Mucosa of stomach (tissue), 1 donor: ENCODE data around the gene FPGS.
"Not testable (repeated sequence)": the region's sequence is repeated elsewhere in the genome, so short reads cannot be mapped to it uniquely, and the experiment has no call there.

Experiments used
- H3K27me3 ChIP-seq: one replicate; pipeline ENCODE4 v1.7.0; 2013; ENCODE audit warnings: mild to moderate bottlenecking, low read length; ENCODE audit not compliant: control insufficient read depth, insufficient read depth
- H3K36me3 ChIP-seq: one replicate; pipeline ENCODE4 v1.7.0; 2013; ENCODE audit warnings: low read length; ENCODE audit not compliant: control insufficient read depth, insufficient read depth
- H3K4me1 ChIP-seq: one replicate; pipeline ENCODE4 v1.7.0; 2013; ENCODE audit warnings: mild to moderate bottlenecking, low read length; ENCODE audit not compliant: control insufficient read depth, insufficient read depth
- H3K4me3 ChIP-seq: one replicate; pipeline ENCODE4 v1.7.0; 2013; ENCODE audit warnings: low read length
- H3K9ac ChIP-seq: one replicate; pipeline ENCODE4 v1.7.0; 2013; ENCODE audit warnings: mild to moderate bottlenecking, low read length, moderate library complexity
- H3K9me3 ChIP-seq: one replicate; pipeline ENCODE4 v1.7.0; 2013; ENCODE audit warnings: mild to moderate bottlenecking, low read length, moderate library complexity; ENCODE audit not compliant: control insufficient read depth
- donor health status: Pancreatic carcinoma.

The FPGS gene, protein sequence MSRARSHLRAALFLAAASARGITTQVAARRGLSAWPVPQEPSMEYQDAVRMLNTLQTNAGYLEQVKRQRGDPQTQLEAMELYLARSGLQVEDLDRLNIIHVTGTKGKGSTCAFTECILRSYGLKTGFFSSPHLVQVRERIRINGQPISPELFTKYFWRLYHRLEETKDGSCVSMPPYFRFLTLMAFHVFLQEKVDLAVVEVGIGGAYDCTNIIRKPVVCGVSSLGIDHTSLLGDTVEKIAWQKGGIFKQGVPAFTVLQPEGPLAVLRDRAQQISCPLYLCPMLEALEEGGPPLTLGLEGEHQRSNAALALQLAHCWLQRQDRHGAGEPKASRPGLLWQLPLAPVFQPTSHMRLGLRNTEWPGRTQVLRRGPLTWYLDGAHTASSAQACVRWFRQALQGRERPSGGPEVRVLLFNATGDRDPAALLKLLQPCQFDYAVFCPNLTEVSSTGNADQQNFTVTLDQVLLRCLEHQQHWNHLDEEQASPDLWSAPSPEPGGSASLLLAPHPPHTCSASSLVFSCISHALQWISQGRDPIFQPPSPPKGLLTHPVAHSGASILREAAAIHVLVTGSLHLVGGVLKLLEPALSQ

GRCh38 chr9:127802576-127803443 is at the start of gene FPGS:
FPGS (plus strand) TSS chr9:127802882; CDS start chr9:127802925, 43 bp downstream.
- Histone ChIP-seq H3K36me3 (no peaks in the 10 kb centered on the region), H3K27me3 (no peaks in the 10 kb centered on the region), H3K4me1 (peaks cover 32% of the 10 kb centered on the region), H3K4me3 (peak within 1 kb of the TSS; percentile 48), H3K9me3 (no peaks in the 10 kb centered on the region), H3K9ac (peak within 1 kb of the TSS; percentile 85)

DNA sequence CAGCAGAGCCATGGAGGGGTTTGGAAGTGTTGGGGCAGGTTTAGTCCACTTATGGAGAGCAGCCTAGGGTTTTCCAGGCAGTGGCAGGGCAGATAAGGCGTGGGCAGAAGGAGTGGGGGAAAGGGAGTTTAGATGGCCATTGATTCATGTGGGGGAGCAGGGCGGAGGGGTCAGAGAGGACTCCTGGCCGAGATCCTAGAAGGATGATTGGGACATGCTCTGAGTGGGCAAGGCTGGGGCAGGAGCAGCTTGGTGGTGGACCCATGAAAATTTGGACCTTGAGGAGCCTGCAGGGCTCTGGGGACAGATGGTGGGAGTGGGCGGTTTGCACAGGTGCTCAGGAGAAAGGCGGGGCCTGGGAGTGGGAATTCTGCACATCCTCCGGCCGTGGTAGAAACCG is 49.5 kb upstream of the FPGS start:
- Histone ChIP-seq H3K4me3 (no peak overlapping the region), H3K27me3 (peaks cover 37% of the 10 kb centered on the region), H3K9me3 (no peaks in the 10 kb centered on the region), H3K36me3 (no peaks in the 10 kb centered on the region), H3K4me1 (no peaks in the 10 kb centered on the region), H3K9ac (no peak overlapping the region)

DNA sequence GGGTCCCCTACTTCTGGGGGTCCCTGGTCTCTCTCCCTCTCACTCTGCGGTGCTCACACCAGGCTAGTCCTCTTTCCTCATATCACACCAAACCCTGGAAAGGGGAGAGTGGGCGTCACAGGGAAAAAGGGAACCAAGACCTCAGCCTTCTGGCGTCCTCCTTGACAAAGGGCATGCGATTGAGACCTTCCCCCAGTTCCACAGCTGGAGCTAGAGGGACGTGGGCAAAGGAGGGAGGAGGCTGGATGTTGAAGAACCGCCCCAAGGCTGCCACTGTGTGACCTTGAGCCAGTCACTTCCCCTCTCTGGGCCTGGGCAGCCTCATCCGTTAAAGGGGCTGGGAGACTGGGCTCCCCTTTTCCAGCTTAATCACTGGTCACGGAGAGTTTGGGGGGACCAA is 49.1 kb upstream of the FPGS start:
- H3K9ac ChIP-seq: no peak overlapping the region
- H3K9me3 ChIP-seq: no peaks in the 10 kb centered on the region
- H3K4me3 ChIP-seq: no peak overlapping the region
- peaks cover 37% of the 10 kb centered on the region for H3K27me3 ChIP-seq
- no peaks in the 10 kb centered on the region for H3K36me3 ChIP-seq
- H3K4me1 ChIP-seq: no peaks in the 10 kb centered on the region

DNA sequence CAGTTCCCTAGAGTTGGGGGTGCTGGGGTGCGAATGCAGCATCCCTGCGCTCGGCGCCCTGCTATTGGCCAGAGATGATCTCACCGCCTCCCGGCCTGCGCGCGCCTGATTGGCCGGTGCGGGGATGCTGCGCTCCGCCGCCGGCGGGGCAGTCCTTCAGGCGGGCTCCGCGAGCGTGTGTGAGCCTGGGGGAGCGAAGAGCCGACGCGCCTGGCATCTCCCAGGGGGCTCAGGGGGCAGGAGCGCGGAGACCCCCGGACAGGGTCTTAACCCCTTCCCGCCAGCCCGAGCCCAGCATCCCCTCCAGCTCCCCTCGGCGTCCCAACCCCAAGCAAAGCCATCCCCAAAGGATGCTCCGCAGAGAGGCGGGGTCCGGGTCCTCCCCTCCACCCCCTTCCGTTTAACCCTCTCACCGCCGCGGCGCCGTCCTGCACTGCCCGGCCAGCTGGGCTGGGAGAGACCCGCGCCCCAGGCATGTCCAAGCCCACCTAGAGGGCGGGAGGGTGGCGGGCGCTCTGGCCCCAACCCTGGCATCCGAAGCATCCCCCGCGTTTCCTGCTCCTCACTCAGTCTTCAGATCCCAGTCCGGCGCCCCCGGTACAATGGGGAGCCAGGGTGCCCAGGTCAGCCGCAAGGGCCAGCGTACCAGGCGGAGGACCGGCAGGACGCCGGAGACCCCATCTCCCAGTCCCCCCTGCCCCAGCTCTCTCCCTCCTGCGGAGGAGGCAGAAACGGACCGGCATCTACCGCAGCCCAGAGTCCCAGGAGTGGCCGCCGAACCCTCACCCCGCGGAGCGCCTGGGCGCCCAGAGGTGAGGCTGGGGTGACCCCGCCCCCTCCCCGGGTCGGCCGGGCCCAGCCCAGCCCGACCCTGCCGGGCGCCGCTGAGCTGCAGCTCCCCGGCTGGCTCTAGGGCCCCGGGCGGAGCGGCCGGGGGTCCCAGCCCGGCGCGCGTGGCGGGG is 48.3 kb upstream of the FPGS start:
- H3K4me1 ChIP-seq: no peaks in the 10 kb centered on the region
- H3K9me3 ChIP-seq: no peaks in the 10 kb centered on the region
- no peak overlapping the region for H3K9ac ChIP-seq
- H3K4me3 ChIP-seq: no peak overlapping the region
- H3K36me3 ChIP-seq: no peaks in the 10 kb centered on the region
- peaks cover 37% of the 10 kb centered on the region for H3K27me3 ChIP-seq

GRCh38 chr9:127755061-127756060 is 47.3 kb upstream of the FPGS start:
- Histone ChIP-seq H3K27me3 (peaks cover 37% of the 10 kb centered on the region), H3K4me1 (no peaks in the 10 kb centered on the region), H3K36me3 (no peaks in the 10 kb centered on the region), H3K9ac (no peak overlapping the region), H3K4me3 (no peak overlapping the region), H3K9me3 (no peaks in the 10 kb centered on the region)

DNA sequence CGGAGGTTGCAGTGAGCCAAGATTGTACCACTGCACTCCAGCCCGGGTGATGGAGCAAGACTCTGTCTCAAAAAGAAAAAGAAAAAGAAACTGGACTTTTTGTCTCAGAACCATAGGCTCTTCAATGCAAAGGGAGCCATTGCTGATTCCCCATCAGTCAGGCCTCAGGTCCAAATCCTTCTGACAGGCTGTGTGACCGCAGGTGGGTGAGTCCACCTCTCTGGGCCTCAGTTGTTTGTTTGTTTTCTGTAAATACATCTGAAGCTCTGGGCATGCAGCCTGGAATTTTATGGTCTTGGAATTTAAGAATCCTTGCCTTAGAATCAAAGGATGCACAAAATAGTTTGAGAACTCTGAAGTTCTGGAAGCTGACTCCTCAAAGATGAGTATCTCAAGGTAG is 46.4 kb upstream of the FPGS start:
- no peak overlapping the region for H3K4me3 ChIP-seq
- no peak overlapping the region for H3K9ac ChIP-seq
- no peaks in the 10 kb centered on the region for H3K4me1 ChIP-seq
- H3K27me3 ChIP-seq: peaks cover 37% of the 10 kb centered on the region
- H3K9me3 ChIP-seq: no peaks in the 10 kb centered on the region
- H3K36me3 ChIP-seq: no peaks in the 10 kb centered on the region

- not testable (repeated sequence) for H3K4me1 ChIP-seq, H3K9ac ChIP-seq, H3K9me3 ChIP-seq, H3K4me3 ChIP-seq, H3K36me3 ChIP-seq
- peaks cover 38% of the 10 kb centered on the region for H3K27me3 ChIP-seq
Observed at GRCh38 chr9:127756776-127757175, 45.9 kb upstream of the FPGS start.

DNA sequence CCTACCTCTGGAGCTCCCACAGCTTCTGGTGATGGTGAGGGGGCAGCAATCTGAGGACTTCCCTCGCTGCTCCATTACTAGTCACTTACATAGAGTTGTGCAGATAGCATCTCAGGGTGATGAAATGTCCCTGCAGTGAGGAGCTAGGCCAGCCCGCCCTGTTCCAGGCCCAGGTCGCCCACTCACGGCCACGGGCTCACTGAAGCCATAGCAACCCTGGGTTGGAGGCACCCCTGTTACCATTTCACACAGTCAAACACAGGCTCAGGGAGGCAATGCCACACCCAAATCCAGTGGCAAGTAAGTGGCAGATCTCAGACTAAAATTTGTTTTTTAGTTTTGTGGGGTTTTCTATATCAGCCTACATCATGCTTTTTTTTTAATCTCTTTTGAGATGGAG is 43.8 kb upstream of the FPGS start:
- Histone ChIP-seq H3K4me3 (no peak overlapping the region), H3K4me1 (no peaks in the 10 kb centered on the region), H3K9me3 (no peaks in the 10 kb centered on the region), H3K9ac (no peak overlapping the region), H3K36me3 (no peaks in the 10 kb centered on the region), H3K27me3 (peaks cover 29% of the 10 kb centered on the region)

- Histone ChIP-seq H3K4me1 (no peaks in the 10 kb centered on the region), H3K4me3 (no peak overlapping the region), H3K27me3 (peaks cover 10% of the 10 kb centered on the region)
Observed at GRCh38 chr9:127761061-127761460, 41.6 kb upstream of the FPGS start.

DNA sequence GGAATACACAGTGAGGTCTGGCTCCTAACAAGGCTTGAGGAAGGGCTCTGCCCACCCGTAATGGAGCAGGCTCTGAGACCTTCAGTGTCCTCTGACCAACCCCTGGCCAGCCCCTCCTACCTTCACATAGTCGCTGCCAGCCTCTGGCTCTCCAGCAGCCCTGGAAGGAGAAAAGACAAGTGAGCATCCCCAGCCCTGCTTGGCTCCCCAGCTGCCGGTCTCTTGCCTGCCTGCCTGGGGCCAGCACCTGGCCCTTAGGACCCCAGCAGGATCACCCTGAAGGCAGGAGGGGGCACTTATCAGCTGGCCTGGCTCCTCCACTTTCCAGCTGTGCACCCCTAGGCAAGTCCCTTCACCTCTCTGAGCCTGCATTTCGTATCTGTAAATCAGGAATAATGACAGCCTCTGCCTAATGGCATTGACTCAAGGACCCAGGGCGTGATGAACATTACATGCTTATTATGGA is 41.2 kb upstream of the FPGS start:
- Histone ChIP-seq H3K36me3 (no peaks in the 10 kb centered on the region), H3K4me3 (no peak overlapping the region), H3K4me1 (no peaks in the 10 kb centered on the region), H3K9me3 (no peaks in the 10 kb centered on the region), H3K27me3 (peaks cover 8% of the 10 kb centered on the region), H3K9ac (no peak overlapping the region)

More at GRCh38 chr9:127761061-127761460, 41.6 kb upstream of the FPGS start:
- H3K9me3 ChIP-seq: no peaks in the 10 kb centered on the region
- H3K36me3 ChIP-seq: no peaks in the 10 kb centered on the region
- no peak overlapping the region for H3K9ac ChIP-seq
